ENCODE measurements around the gene ENTHD1.
"Not testable (repeated sequence)": the region's sequence is repeated elsewhere in the genome, so short reads cannot be mapped to it uniquely, and the experiment has no call there.

The ENTHD1 gene

DNA sequence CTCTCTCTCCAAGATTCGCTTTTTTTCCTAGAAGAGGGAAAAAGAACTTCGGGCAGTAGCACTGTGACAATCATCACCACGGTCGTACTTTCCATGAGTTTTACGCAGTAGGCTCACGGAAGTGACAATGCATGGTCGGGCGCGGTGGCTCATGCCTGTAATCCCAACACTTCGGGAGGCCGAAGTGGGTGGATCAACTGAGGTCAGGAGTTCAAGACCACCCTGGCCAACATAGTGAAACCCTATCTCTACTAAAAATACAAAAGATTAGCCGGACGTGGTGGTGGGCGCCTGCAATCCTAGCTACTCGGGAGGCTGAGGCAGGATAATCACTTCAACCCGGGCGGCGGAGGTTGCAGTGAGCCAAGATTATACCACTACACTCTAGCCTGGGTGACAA is 30.7 kb upstream of the ENTHD1 start:
- no peak for DNase-seq (ENCODE audit: low read depth in 2 of 2)

DNA sequence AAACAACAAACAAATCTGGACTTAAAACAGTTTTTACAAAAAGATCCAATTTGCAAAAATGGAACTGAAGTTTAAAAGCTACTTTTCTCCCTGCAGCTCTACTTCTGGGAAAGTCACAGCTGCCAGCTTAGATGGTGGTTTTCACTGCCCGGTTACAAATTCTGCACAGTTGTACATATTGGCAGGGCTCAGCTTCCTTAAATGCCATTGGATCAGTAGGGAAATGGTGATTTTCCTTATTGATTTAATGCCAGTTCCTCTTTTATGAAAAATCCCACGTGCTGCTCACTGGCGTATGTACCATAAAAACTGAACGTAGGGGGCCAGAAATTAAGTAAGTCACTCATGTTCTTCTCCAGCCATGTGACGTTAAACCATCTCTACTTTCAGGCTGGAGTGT is 30.1 kb upstream of the ENTHD1 start:
- DNase-seq (ENCODE audit: low read depth in 2 of 2), result no peak

DNA sequence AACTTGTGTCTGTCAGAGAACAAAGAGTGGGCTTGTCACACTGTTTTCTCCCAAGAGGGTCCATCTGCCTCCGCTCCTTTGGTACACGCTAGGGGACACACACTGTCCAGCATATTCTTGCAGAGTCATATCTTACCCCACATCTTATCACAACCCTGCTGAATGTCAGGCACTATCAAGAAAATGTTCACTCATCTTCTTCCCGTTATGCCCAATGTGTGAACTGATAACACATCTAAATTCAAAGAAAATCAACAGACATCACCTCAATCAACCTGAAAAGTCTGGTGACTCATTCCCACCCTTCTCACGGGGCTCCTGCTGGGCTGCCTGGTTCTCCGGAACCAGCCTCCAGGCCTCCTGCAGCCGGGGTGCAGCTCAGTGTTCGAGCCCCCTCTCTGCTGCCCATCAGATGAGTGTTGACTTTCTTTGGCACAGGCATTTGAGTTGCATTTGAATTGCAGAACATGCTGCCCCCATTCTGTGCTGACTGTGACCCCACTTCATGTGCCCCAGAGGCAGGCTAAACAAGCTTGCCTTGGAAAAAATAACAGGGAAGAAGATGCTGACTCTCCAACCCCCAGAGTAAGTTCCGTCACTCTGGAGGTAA is 26.7 kb upstream of the ENTHD1 start:
- DNase-seq (ENCODE audit: low read depth in 2 of 2), result peak; percentile 45 to 48

DNA sequence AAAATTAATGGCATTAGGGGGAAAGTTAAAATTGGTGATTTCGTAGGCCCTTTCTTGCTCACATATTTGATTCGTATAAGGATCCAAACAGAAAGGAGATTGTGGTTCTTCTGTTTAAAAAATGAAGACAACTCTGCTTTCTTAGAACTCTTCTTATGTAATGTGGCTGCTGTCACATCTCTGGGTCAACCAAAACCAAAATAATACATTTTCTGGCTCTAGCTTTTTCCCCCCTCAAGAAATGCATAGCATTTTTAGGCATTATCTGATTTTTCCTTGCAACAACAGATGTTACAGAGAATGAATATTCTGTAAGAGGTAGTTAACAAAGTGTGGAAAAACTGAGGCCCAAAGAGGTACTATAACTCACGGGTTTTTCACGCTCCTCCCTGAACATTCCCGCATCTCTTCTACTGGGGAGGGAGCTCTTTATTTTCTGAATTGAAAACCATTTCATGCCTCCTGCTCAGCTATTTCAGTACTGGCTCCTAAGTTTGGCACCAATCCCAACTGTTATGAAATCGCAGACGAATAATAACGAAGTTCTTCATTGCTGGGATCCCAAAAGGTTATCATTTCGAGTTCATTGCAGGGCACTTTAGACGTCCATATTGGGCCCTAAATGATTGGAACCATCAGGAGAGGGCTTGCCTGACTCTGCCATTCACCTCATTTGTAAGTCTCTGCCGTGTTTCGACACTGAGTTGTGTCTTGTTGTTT is 24.4 kb upstream of the ENTHD1 start:
- no peak for DNase-seq (ENCODE audit: low read depth in 2 of 2)

DNA sequence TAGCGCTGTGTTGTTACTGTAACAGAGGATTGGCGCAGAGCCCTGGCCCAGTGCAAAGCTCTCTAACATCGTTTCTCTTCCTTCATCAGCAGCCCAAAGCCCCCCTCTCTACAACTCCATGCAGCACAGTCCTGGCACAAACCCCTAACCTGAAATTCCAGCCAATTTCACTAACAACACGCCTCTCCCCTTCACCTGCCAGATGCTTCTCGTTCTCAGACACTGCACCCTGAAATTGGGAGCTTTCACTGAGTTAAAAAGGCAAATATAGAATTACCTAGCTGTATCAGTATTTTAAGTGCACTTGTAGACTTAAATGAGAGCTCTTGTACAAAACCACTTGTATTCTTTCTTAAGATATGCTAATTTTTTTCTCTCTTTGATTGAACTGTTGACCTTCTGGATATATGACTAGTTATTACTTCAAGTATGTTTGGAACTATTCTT is 23.7 kb upstream of the ENTHD1 start:
- DNase-seq (ENCODE audit: low read depth in 2 of 2), result no peak

DNA sequence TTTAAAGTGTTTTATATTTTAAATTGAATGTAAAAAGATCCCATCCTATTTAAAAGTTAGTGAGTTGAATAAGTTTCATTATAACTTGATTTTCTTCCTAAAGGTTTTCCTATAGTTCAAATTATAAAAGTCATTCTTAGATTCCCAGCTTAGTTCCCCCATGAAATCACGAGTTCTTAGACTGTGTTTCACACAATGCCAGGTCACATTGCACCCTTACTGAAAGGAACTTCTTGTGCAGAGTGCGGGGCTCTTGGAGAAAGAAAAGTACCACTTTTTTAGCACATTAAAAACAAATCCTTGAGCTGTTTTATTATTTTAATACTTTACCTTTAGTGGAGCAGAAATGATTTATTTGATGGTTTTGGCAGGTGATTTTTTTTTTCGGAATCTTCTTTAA is 22.9 kb upstream of the ENTHD1 start:
- DNase-seq (ENCODE audit: low read depth in 2 of 2), result no peak

DNA sequence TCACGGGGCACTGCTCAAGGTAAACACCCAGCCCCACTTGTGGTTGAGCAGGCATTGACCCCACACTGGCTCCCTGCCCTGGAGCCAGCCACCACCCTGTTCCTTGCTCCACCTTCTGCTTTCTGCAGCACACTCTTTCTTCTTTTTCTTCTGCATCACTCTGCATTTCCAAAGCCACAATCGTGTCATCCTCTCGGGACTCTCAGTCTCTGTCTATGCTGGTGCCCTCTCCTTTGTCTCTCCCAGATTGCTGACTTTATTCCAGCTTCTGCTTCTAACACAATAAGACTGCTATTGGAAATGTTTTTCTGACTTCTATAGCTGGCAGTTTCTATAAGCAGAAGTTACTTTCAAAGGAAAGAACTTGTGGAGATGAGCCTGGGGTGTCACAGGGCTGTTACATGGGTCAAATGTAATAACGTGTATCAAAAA is 21.8 kb upstream of the ENTHD1 start:
- no peak for DNase-seq (ENCODE audit: low read depth in 2 of 2)

DNA sequence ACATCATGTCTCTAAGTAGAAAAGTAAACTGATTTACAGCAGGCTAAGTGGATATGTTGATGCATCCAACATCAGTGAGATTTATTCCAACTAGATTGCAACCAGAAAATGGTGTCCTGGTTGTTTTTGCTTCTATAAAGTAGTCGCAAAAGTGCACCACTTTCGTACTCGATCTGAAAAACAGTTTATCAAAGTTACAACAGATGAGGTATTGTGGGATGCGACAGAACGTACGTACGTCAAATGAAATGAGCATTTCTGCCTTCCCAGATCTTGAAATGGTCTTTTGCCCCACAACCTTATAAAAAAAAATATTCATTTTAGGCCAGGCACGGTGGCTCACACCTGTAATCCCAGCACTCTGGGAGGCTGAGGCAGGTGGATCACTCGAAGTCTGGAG is 21.0 kb upstream of the ENTHD1 start:
- DNase-seq (ENCODE audit: low read depth in 2 of 2), result no peak

DNA sequence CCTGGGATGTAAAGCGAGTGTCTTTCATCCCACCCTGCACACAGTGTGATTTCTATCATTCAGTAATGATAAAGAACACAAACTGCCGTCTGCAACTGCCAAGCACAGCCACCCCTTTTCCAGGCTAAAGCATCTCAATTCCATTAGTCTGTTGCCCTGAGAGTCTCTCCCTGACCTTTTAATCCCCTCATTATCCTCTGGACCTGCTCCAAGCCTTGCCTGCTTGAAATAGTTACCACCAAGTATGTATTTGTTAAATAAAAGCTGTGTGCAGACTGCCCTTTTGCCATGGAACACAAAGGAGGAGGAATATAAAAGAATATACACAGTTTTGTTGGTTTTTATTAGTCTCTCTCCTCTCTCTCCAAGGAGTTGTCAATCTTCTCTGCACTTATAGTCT is 20.3 kb upstream of the ENTHD1 start:
- DNase-seq (ENCODE audit: low read depth in 2 of 2), result no peak

DNA sequence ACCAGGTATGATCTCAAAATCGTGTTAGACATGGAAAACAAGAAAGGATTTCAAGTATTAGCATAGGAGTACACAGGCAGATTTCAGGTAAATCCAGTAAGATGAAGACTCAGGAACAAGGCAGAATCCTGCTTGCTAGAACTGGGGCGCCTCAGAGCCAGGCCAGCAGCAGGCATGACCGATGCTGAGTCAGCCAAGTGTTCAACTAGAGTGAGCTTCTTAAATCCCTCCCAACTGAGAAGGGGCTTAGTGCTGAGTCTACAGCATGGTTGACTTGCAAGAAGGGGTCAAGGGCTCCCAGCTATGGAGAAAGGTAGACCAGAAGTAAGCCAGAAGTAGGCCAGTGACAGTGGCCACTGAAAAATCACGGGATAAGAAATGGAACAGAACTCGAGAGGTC is 19.8 kb upstream of the ENTHD1 start:
- DNase-seq (ENCODE audit: low read depth in 2 of 2), result no peak

DNA sequence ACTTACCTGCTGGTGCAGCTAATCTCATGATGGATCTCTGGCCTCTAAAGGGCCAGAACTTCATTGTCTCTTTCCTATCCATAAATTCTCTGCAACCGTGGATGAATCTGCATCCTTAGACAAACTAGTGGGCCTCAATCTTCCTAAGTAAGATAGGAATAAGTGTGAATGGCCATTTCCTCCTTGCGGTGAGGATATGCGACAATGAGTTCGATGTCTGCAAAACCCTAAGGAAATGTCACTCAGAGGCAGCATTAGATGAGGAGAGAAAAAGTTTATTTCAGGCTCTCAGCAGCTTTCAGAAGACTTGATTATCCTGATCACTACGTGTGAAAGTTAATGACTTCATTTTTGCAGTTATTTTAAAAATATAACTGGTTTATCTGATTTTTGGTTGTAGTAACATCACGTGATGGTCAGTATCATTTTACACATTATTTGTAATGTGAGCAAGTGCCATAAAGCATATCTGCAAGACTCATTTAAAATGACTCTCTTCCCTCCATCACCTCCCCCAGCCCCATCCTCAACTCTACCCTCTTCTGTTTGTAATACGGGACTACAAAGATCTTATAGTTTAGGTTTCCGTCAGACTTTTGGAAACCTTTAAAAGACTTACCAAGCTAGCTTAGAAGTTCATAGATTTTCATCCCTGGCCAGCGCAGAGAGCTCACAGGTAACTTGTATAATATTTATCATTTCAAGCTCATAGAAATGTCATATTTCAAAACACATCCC is 17.5 kb upstream of the ENTHD1 start:
- DNase-seq (ENCODE audit: low read depth in 2 of 2), result no peak

DNA sequence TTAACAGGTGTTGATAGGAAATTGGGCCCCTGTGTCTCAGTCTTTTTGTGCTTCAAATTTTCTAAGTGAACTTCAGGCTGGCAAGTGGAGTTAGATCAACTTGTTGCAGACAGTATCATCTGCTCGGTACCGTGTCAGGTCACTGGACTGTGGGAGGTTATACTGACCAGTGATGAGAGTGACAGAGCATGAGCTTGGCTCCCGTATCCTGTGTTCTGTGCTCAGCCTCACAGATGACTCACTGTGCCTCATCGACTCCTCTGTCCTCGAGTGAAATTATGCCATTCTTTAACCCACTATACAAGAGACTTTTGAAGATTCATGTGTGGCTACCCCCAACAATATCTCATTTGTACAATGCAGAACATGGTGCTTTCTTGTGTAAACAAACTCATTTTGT is 15.2 kb upstream of the ENTHD1 start:
- no peak for DNase-seq (ENCODE audit: low read depth in 2 of 2)

DNA sequence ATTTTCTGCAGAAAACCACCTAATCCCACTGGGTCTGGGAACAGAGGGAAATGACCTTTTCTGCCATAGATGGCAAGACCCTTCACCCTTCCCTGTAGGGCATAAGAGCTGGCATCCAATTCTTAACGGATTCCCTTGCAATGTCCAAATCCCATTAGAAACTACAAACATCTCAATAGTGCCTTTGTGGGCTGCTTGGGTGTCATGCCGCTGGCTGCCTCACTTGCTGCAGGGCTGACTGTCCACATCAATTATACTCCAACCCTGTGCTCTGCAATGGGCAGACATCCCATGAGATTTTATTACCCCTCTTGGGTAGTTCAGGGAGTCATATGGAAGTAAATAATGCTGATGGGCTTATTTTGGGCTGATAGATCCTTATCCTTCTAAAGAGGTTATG is 14.6 kb upstream of the ENTHD1 start:
- no peak for DNase-seq (ENCODE audit: low read depth in 2 of 2)

DNA sequence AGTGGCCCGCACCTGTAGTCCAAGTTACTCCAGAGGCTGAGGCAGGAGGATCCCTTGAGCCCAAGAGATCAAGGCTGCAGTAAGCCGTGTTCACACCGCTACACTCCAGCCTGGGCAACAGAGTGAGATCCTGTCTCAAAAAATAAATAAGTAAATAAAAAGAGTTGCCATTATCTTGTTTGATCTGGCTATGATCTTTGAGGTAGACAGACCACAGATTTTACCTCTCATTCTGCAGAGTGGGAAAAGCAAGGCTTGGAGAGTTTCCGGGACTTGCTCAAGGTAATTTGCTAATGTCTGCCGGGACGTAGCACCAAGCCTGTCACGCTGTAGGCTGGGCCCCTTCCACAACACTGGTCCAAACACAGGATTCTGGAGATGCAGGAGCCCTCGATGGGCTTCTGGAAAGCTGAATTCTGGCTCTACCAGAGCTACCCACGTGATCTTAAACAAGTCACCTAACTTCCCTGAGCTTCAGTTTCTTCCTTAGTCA is 14.1 kb upstream of the ENTHD1 start:
- DNase-seq (ENCODE audit: low read depth in 2 of 2), result no peak

DNA sequence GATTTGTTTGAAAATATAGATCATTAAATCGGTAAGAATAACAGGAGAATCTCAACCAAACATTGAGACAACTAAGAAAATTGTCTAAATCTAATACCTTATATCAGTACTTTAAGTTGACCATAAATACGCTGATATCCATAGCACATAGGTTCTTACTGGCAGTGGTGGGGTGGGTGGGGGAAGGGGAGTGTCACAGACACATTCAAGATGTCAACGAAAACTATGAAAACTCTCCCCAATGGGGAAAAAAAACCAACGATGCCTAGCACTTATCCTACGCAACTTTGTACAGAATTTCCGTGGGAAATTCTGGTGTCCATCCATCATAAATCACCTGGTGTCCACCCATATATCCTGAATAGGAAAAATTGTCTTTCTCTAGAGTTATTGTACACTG is 13.5 kb upstream of the ENTHD1 start:
- no peak for DNase-seq (ENCODE audit: low read depth in 2 of 2)

DNA sequence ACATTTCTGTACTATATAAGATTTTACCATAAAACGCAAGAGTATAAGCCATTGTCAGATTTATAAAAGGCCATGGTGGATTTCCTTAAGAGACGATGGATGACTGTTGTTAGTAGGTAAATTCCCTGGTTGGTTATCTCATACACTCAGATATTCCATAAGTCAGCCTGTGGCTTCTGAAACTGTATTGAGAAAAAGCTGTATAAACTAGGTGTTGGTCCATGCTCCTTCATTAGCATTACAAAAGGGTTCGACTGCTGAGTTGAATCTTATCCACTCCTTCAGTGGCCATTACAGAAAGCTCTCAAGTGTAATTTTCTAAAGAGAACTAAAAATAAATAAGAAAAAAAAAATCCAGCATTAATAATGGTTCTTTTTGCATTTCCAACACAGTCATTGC is 12.6 kb upstream of the ENTHD1 start:
- DNase-seq (ENCODE audit: low read depth in 2 of 2), result no peak

DNA sequence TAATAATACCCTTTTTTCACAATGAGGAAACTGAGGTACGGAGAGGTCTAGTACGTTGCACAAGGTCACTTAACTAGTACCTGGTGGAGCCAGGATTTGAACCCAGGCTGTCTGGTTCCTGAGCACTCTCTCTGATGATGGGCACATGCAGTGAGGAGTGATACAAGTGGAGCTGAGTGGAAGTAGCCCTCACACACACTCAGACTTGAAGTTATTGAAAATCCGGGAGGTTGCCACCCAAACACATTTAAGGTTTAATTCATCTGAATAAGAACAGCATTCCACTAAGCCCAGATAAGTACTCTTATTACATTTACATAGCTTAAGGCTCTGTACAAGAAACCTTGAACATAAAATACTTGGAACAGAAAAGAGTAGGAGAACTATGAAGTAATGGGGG is 12.1 kb upstream of the ENTHD1 start:
- no peak for DNase-seq (ENCODE audit: low read depth in 2 of 2)

DNA sequence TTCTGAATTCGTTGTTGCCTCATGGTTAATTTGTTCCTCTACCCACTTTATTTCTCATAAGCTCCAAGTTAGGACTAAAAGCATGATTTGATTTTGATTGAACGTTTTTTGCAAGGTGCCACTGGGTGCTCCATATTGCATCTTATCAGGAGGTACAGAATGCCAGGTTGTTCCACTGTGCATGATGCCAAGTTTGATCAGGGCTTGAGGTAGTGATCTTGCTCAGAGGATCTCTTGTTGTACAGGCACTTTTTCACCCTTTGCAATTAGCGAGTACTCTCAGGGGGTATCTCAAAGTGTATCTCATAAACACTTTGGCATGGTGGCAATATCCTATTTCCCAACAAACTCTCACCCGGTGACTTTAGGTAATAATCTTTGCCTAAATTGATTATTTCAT is 11.3 kb upstream of the ENTHD1 start:
- DNase-seq (ENCODE audit: low read depth in 2 of 2), result no peak

DNA sequence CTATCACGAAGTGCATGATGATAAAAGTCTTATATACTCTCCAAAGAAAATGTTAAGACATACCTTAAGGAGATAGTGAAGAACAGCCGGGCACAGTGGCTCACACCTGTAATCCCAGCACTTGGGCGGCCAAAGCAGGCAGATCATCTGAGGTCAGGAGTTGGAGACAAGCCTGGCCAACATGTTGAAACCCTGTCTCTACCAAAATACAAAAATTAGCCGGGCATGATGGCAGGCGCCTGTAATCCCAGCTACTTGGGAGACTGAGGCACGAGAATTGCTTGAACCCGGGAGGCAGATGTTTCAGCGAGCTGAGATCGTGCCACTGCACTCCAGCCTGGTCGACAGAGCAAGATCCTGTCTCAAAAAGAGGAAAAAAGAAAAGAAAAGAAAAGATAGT is 10.5 kb upstream of the ENTHD1 start:
- DNase-seq (ENCODE audit: low read depth in 2 of 2), result not testable (repeated sequence)

DNA sequence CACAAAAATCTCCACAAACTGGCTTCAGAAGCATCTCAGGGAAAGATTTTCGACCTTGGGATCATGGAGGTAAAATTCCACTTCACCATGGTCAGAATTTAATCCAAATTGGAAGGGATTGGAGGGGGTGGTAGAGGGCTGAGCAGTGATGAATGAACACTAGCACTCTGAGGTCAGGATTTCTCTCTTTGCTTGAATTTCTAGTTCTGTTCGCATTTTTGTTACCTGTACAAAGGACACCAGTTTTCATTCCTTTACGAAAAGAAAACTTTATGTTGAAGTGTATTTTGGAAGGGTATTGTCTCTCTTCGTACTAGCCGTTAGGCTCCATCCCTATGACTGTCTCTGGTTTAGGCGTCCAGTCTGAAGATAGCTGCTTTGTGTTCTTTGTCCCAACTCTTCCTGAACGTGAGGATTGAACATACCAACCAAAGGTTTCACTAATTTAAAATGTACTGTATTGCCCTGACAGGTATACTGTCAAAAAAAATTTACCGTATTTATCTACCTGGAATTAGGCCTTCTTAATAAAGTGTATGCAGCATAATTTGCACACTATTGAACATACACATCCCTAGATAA is 8.1 kb upstream of the ENTHD1 start:
- no peak for DNase-seq (ENCODE audit: low read depth in 2 of 2)

DNA sequence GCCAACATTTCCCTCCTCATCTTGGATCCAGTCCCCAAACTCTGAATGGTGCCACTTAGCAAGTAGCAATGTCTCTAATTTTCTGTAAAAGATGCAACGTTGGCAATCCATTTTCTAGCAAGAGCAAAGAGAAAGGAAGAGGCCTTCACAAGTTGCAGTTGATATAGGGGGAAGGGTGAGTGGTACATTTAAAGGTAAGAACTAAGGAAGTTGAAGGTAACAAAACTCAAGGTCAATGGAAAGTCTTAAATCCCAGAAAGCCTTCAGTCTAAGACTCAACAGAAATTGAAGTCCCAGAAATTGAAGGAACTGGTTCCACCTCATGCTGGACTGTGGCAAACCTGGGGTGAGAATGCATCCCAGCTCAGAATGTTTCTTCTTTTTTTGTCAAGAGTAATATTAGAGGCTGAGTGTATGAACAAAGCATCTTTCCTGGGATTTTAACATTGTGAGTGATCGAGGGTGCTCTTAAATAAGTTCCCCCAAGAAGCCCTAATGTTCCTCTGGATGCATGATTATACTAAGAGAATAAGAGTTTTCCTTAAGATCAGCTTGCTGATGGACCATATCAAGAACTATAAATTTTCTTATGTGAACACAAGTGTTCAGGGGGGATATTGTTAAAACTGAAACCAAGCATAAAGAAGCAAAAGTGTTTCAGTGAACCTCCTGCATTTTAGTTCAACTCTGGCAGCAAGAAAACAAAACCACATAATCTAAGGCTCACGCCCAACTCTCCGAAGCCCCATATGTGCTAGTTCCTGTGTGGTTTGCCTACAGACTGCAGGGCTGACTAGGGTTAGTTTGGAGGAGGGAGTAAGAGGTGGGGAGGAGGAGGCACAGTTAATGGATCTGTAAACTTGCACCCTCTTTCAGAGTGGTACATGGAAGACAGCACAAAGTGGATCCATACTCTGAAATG is 7.0 kb upstream of the ENTHD1 start, which contains the start of gene GRAP2:
GRAP2 (plus strand) TSS at position 779 of the 922 bp plus-strand sequence. CDS start 46,023 bp downstream, outside the sequence.
- DNase-seq (ENCODE audit: low read depth in 2 of 2), result no peak

Measured in stimulated activated CD4-positive, alpha-beta T cell treated with anti-CD3 and anti-CD28 coated beads, Interleukin-1b, Interleukin-23, amount 100 ng/mL, for 4 hours (primary cell).